GM06990 (cell line): Measurements from ENCODE around the gene DFFB.
"Not testable (repeated sequence)": the region's sequence is repeated elsewhere in the genome, so short reads cannot be mapped to it uniquely, and the experiment has no call there.

Experiments used
- DNase-seq: peaks from one replicate; pipeline ENCODE4 v3.0.0-alpha.2; 2011; ENCODE audit not compliant: insufficient read length; ENCODE audit errors: extremely low read depth
- H3K27me3 ChIP-seq: replicated peaks from 2 replicates; pipeline ENCODE4 v1.6.0; 2011; ENCODE audit warnings: low read length; ENCODE audit not compliant: control insufficient read depth, insufficient read depth
- H3K36me3 ChIP-seq: 2 replicates; pipeline ENCODE4 v1.5.1; 2011; ENCODE audit warnings: low read length; ENCODE audit not compliant: control insufficient read depth, insufficient read depth
- H3K4me3 ChIP-seq: replicated peaks from 2 replicates; pipeline ENCODE4 v1.5.1; 2011; ENCODE audit warnings: low read depth, mild to moderate bottlenecking, control low read depth, low read length
- CTCF ChIP-seq: IDR thresholded peaks from 2 replicates; pipeline ENCODE4 v1.5.1; 2011; ENCODE audit warnings: low read length, control low read depth, mild to moderate bottlenecking, inconsistent platforms; ENCODE audit not compliant: insufficient read depth, poor library complexity, severe bottlenecking

DFFB gene

GRCh38 chr1:3914331-3914851, 57.1 kb downstream of the DFFB start:
- DNase-seq: no peak
- TF ChIP-seq CTCF: no peak
- Histone ChIP-seq H3K27me3 (no peaks in the 10 kb centered on the region), H3K4me3 (no peak overlapping the region), H3K36me3 (no peaks in the 10 kb centered on the region)

GRCh38 chr1:3914911-3915310, 57.6 kb downstream of the DFFB start:
- H3K4me3 ChIP-seq: no peak overlapping the region
- H3K36me3 ChIP-seq: no peaks in the 10 kb centered on the region
- no peak for TF ChIP-seq CTCF
- DNase-seq: no peak
- no peaks in the 10 kb centered on the region for H3K27me3 ChIP-seq

GRCh38 chr1:3915551-3916121, 58.4 kb downstream of the DFFB start:
- Histone ChIP-seq H3K27me3 (no peaks in the 10 kb centered on the region), H3K36me3 (no peaks in the 10 kb centered on the region), H3K4me3 (no peak overlapping the region)
- TF ChIP-seq CTCF: no peak
- DNase-seq: no peak

GRCh38 chr1:3917761-3918160, 60.5 kb downstream of the DFFB start:
- Histone ChIP-seq H3K4me3 (no peak overlapping the region), H3K27me3 (no peaks in the 10 kb centered on the region), H3K36me3 (no peaks in the 10 kb centered on the region)
- DNase-seq: no peak
- TF ChIP-seq CTCF: no peak

- H3K36me3 ChIP-seq, DNase-seq, H3K27me3 ChIP-seq, H3K4me3 ChIP-seq: not testable (repeated sequence)
These were observed 61.1 kb downstream of the DFFB start for GRCh38 chr1:3918359-3918758.

- Histone ChIP-seq H3K36me3 (no peaks in the 10 kb centered on the region), H3K4me3 (no peak overlapping the region), H3K27me3 (no peaks in the 10 kb centered on the region)
- no peak for DNase-seq
- TF ChIP-seq CTCF: no peak
These were observed 61.8 kb downstream of the DFFB start for GRCh38 chr1:3918966-3919611.
